IMR-90 (cell line): ENCODE results near the gene PTEN. TPM values are rescaled to one million over a fixed set of nuclear protein-coding genes. Genes with fewer than 3 reads are reported as not detected.

Experiments used
- ATAC-seq: fragments of 200-7000 bp; cut with Tn5 transposase; 2 replicates; pipeline ENCODE4 v1.9.1; 2020; ENCODE audit warnings: low read depth, mild to moderate bottlenecking, moderate library complexity
- BruUV-seq: library from RNA; stranded (reverse); fragments of 400-500 nt; replicated peaks from 2 replicates; lab custom pipeline; 2021; lab: Mats Ljungman, UMichigan
- CTCF ChIA-PET: fragments of 300-600 bp; formaldehyde crosslinking; extraction: SDS; loops from one replicate; lab custom pipeline; 2021; ENCODE audit warnings: antibody characterized with exemption; lab: Yijun Ruan, JAX
- POLR2A ChIA-PET: fragments of 300-600 bp; sonication (Branson Sonifier 250); formaldehyde crosslinking; loops from one replicate; lab custom pipeline; 2022; ENCODE audit warnings: antibody characterized with exemption; ENCODE audit not compliant: unreplicated experiment; lab: Charles Lee
- DNase-seq: peaks from one replicate; pipeline ENCODE4 v3.0.0; 2013
- H2AFZ ChIP-seq: replicated peaks from 2 replicates; pipeline ENCODE3; 2013; ENCODE audit warnings: low read length, mild to moderate bottlenecking; ENCODE audit not compliant: poor library complexity
- H2AK5ac ChIP-seq: 2 replicates; pipeline ENCODE4 v1.6.1; 2013; ENCODE audit warnings: low read depth, low read length, inconsistent platforms
- H2AK9ac ChIP-seq: replicated peaks from 2 replicates; pipeline ENCODE3; 2013; ENCODE audit warnings: mild to moderate bottlenecking, low read depth, low read length, moderate library complexity; ENCODE audit not compliant: poor library complexity
- H2BK120ac ChIP-seq: 2 replicates; pipeline ENCODE4 v1.6.1; 2013; ENCODE audit warnings: low read depth, low read length, inconsistent platforms
- H2BK15ac ChIP-seq: 3 replicates; pipeline ENCODE4 v1.6.1; 2013; ENCODE audit warnings: low read depth, low read length, inconsistent platforms
- H2BK20ac ChIP-seq: 2 replicates; pipeline ENCODE4 v1.6.1; 2013; ENCODE audit warnings: low read depth, mild to moderate bottlenecking, inconsistent platforms, low read length, moderate library complexity
- H2BK5ac ChIP-seq: 2 replicates; pipeline ENCODE4 v1.6.1; 2013; ENCODE audit warnings: mild to moderate bottlenecking, low read depth, low read length, inconsistent platforms; ENCODE audit not compliant: poor library complexity, severe bottlenecking
- H3K14ac ChIP-seq: replicated peaks from 2 replicates; pipeline ENCODE4 v1.6.1; 2013; ENCODE audit warnings: low read depth, low read length, inconsistent platforms
- H3K18ac ChIP-seq: 2 replicates; pipeline ENCODE4 v1.6.1; 2013; ENCODE audit warnings: low read depth, low read length, control low read depth
- H3K23ac ChIP-seq: 2 replicates; pipeline ENCODE4 v1.6.1; 2013; ENCODE audit warnings: low read depth, low read length, inconsistent platforms
- H3K27ac ChIP-seq: 2 replicates; pipeline ENCODE4 v1.5.1; 2013; ENCODE audit warnings: mild to moderate bottlenecking, control low read depth, low read length; ENCODE audit not compliant: insufficient read depth
- H3K27me3 ChIP-seq: 2 replicates; pipeline ENCODE4 v1.6.1; 2013; ENCODE audit warnings: low read length; ENCODE audit not compliant: control insufficient read depth, insufficient read depth
- H3K36me3 ChIP-seq: 2 replicates; pipeline ENCODE4 v1.6.1; 2013; ENCODE audit warnings: low read length, mixed read lengths; ENCODE audit not compliant: control insufficient read depth, insufficient read depth
- H3K4ac ChIP-seq: 2 replicates; pipeline ENCODE4 v1.6.1; 2013; ENCODE audit warnings: low read depth, low read length, inconsistent platforms
- H3K4me1 ChIP-seq: 2 replicates; pipeline ENCODE4 v1.6.1; 2013; ENCODE audit warnings: low read length, mixed read lengths; ENCODE audit not compliant: control insufficient read depth, insufficient read depth
- H3K4me2 ChIP-seq: 2 replicates; pipeline ENCODE4 v1.6.1; 2013; ENCODE audit warnings: low read depth, mild to moderate bottlenecking, control low read depth, low read length, moderate library complexity
- H3K4me3 ChIP-seq: 2 replicates; pipeline ENCODE4 v1.5.1; 2013; ENCODE audit warnings: low read depth, mild to moderate bottlenecking, control low read depth, low read length, moderate library complexity; ENCODE audit not compliant: insufficient read depth
- H3K56ac ChIP-seq: 2 replicates; pipeline ENCODE4 v1.6.1; 2013; ENCODE audit warnings: low read length, inconsistent platforms; ENCODE audit not compliant: insufficient read depth; ENCODE audit errors: extremely low read depth
- H3K79me1 ChIP-seq, 2 experiments: 2 replicates each; pipeline ENCODE4 v1.6.1; 2013; ENCODE audit warnings: low read length in 2 of 2, inconsistent platforms in 1 of 2, low read depth in 1 of 2
- H3K9ac ChIP-seq: 2 replicates; pipeline ENCODE4 v1.6.1; 2013; ENCODE audit warnings: low read depth, low read length, control low read depth
- H3K9me1 ChIP-seq: 2 replicates; pipeline ENCODE4 v1.6.1; 2013; ENCODE audit warnings: low read length, inconsistent platforms; ENCODE audit not compliant: insufficient read depth
- H3K9me3 ChIP-seq: 2 replicates; pipeline ENCODE4 v1.6.1; 2013; ENCODE audit warnings: low read length; ENCODE audit not compliant: control insufficient read depth, insufficient read depth
- H4K20me1 ChIP-seq: 2 replicates; pipeline ENCODE4 v1.6.1; 2013; ENCODE audit warnings: low read length, inconsistent platforms; ENCODE audit not compliant: insufficient read depth
- H4K5ac ChIP-seq: 2 replicates; pipeline ENCODE4 v1.6.1; 2013; ENCODE audit warnings: mild to moderate bottlenecking, low read depth, low read length, control low read depth
- H4K8ac ChIP-seq, 2 experiments: 2 replicates each; pipeline ENCODE4 v1.6.1; 2013; ENCODE audit warnings: low read depth in 2 of 2, low read length in 2 of 2, control low read depth in 1 of 2, inconsistent platforms in 1 of 2
- H4K91ac ChIP-seq: 2 replicates; pipeline ENCODE4 v1.6.1; 2013; ENCODE audit warnings: low read depth, low read length, inconsistent platforms; ENCODE audit not compliant: insufficient read depth
- BHLHE40 ChIP-seq: fragments of 150-350 bp; IDR thresholded peaks from 2 replicates; pipeline ENCODE4 v1.6.1; 2016; ENCODE audit warnings: mild to moderate bottlenecking, low read depth, low read length
- CEBPB ChIP-seq: IDR thresholded peaks from 2 replicates; pipeline ENCODE4 v1.6.1; 2012; ENCODE audit warnings: low read depth, low read length, improper control_type of control experiment
- CHD1 ChIP-seq: IDR thresholded peaks from 2 replicates; pipeline ENCODE4 v1.6.1; 2012; ENCODE audit warnings: low read depth, low read length, improper control_type of control experiment
- CTCF ChIP-seq: conservative IDR thresholded peaks from 2 replicates; pipeline ENCODE4 v1.5.1; 2012; ENCODE audit warnings: mild to moderate bottlenecking, low read depth, low read length, improper control_type of control experiment
- FOS ChIP-seq: fragments of 150-350 bp; IDR thresholded peaks from 2 replicates; pipeline ENCODE4 v1.6.1; 2016; ENCODE audit warnings: low read depth, low read length
- MAFK ChIP-seq: IDR thresholded peaks from 2 replicates; pipeline ENCODE4 v1.6.1; 2012; ENCODE audit warnings: low read depth, low read length, improper control_type of control experiment
- MAZ ChIP-seq: IDR thresholded peaks from 2 replicates; pipeline ENCODE4 v1.6.1; 2012; ENCODE audit warnings: low read depth, mild to moderate bottlenecking, low read length, improper control_type of control experiment, moderate library complexity, borderline replicate concordance
- MXI1 ChIP-seq: IDR thresholded peaks from 2 replicates; pipeline ENCODE4 v1.6.1; 2012; ENCODE audit warnings: low read depth, mild to moderate bottlenecking, low read length, moderate library complexity, borderline replicate concordance
- POLR2A ChIP-seq: IDR thresholded peaks from 2 replicates; pipeline ENCODE4 v1.6.1; 2012; ENCODE audit warnings: mild to moderate bottlenecking, low read depth, low read length
- RAD21 ChIP-seq: IDR thresholded peaks from 2 replicates; pipeline ENCODE4 v1.6.1; 2012; ENCODE audit warnings: low read length, improper control_type of control experiment
- RCOR1 ChIP-seq: IDR thresholded peaks from 2 replicates; pipeline ENCODE4 v1.6.1; 2012; ENCODE audit warnings: mild to moderate bottlenecking, low read length, improper control_type of control experiment; ENCODE audit not compliant: insufficient replicate concordance
- RFX5 ChIP-seq: IDR thresholded peaks from 2 replicates; pipeline ENCODE4 v1.8.0; 2012; ENCODE audit warnings: low read depth, mild to moderate bottlenecking, low read length, moderate library complexity
- SMC3 ChIP-seq: fragments of 150-350 bp; IDR thresholded peaks from 2 replicates; pipeline ENCODE4 v1.6.1; 2016; ENCODE audit warnings: low read depth, mild to moderate bottlenecking, antibody characterized with exemption, low read length, moderate library complexity
- USF2 ChIP-seq: fragments of 150-350 bp; IDR thresholded peaks from 2 replicates; pipeline ENCODE4 v1.6.1; 2017; ENCODE audit warnings: mild to moderate bottlenecking, antibody characterized with exemption, low read length, low read depth
- WGBS, 2 experiments: methylation state at CpG; one replicate each; pipeline versions ENCODE4 v1.1.5 to v1.1.7; 2013; ENCODE audit warnings: missing lambda C conversion rate in 2 of 2; ENCODE audit not compliant: insufficient read length in 1 of 2; ENCODE audit errors: extremely low coverage in 2 of 2; 5-methylcytosine and 5-hydroxymethylcytosine counted together
- dilution Hi-C: fragments of 300-500 bp; cut with HindIII; formaldehyde crosslinking; loops from one replicate; pipeline ENCODE4 v1.14.3; 2018; ENCODE audit warnings: low sequenced_read_pairs; ENCODE audit not compliant: unreplicated experiment
- in situ Hi-C: fragments of 300-500 bp; cut with MboI; formaldehyde crosslinking; loops from 3 replicates; pipeline ENCODE4 v1.14.3; 2019; ENCODE audit warnings: low sequenced_read_pairs, inconsistent platforms, mixed read lengths
- intact Hi-C: fragments of 100-400 bp; cut with micrococcal nuclease; formaldehyde crosslinking; loops from 2 replicates; pipeline ENCODE4 v1.10.0; 2022
- polyA plus RNA-seq, 3 experiments: library from polyadenylated mRNA; depleted of rRNA; stranded (reverse); fragments of >200 nt; gene quantifications; 2 replicates each; pipeline ENCODE4 v1.2.3, GENCODE V29; 2012; ENCODE audit warnings: low replicate concordance in 1 of 3
- total RNA-seq: library from RNA; depleted of rRNA; stranded (reverse); fragments of >200 nt; gene quantifications from 2 replicates; pipeline ENCODE4 v1.2.3, GENCODE V29; 2012
- TF ChIP-seq, protein P1 (sequence below): fragments of 150-350 bp; IDR thresholded peaks from 2 replicates; pipeline ENCODE4 v1.6.1; 2016; ENCODE audit warnings: low read depth, mild to moderate bottlenecking, low read length, moderate library complexity, borderline replicate concordance

The PTEN gene
- total and polyA plus RNA-seq, 2 of the 4 experiments (the other 2 are of a cell fraction), result 12.0 to 38.9 TPM

DNA sequence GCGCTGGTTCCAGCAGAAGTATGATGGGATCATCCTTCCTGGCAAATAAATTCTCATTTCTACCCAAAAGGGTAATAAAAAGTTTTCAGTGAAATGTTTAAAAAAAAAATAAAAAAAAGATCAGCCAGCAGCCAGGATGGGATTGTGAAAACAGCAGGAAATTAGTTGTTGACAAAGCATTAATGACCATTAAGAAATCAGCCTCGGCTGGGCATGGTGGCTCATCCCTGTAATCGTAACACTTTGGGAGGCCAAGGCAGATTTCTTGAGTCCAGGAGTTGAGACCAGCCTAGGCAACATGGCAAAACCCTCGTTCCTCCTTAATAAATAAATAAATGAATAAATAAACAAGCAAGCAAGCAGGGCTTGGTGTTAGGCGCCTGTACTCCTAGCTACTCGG lies 82.6 kb downstream of the PTEN start:
- Histone ChIP-seq H4K5ac (no peak overlapping the region), H3K4me2 (no peak overlapping the region), H2AK5ac (no peak overlapping the region), H3K4ac (no peak overlapping the region), H3K36me3 (peaks cover 9% of the 10 kb centered on the region), H3K27me3 (no peaks in the 10 kb centered on the region), H3K9me3 (no peaks in the 10 kb centered on the region), H2BK120ac (no peak overlapping the region), H3K4me1 (peaks cover 1% of the 10 kb centered on the region; the same call in 1 of the 2 replicates), H2AFZ (no peak overlapping the region), H2BK15ac (no peak overlapping the region), H4K20me1 (peaks cover 12% of the 10 kb centered on the region; the same call in 1 of the 2 replicates), H3K9me1 (peaks cover 9% of the 10 kb centered on the region), H3K14ac (no peak overlapping the region), H3K18ac (no peak overlapping the region), H3K4me3 (no peak overlapping the region), H3K56ac (no peak overlapping the region), H2AK9ac (no peak overlapping the region), H3K79me1 (peaks cover 28 to 59% of the 10 kb centered on the region in 2 experiments), H2BK5ac (no peak overlapping the region), H3K23ac (no peak overlapping the region), H3K27ac (no peak overlapping the region), H4K91ac (no peak overlapping the region), H2BK20ac (no peak overlapping the region), H3K9ac (no peak overlapping the region), H4K8ac (no peak overlapping the region)
- DNase-seq, result no peak
- ChIA-PET CTCF (interaction anchor here (0.7 kb wide), 1 partner anchor 906 kb away, joined by 3 read pairs; no protein-coding TSS in a partner anchor), POLR2A (no interaction called here)
- ATAC-seq, result no peak
- TF ChIP-seq SMC3, result no peak
- TF ChIP-seq RCOR1, result no peak
- no peak for TF ChIP-seq MAZ
- TF ChIP-seq RFX5, result no peak
- no peak for TF ChIP-seq FOS
- no peak for TF ChIP-seq MXI1
- no peak for TF ChIP-seq MAFK
- TF ChIP-seq CEBPB, result no peak
- TF ChIP-seq CTCF, result no peak
- TF ChIP-seq, protein P1, sequence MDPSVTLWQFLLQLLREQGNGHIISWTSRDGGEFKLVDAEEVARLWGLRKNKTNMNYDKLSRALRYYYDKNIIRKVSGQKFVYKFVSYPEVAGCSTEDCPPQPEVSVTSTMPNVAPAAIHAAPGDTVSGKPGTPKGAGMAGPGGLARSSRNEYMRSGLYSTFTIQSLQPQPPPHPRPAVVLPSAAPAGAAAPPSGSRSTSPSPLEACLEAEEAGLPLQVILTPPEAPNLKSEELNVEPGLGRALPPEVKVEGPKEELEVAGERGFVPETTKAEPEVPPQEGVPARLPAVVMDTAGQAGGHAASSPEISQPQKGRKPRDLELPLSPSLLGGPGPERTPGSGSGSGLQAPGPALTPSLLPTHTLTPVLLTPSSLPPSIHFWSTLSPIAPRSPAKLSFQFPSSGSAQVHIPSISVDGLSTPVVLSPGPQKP, result no peak
- TF ChIP-seq CHD1, result no peak
- TF ChIP-seq BHLHE40, result no peak
- TF ChIP-seq RAD21, result no peak
- TF ChIP-seq POLR2A, result no peak
- TF ChIP-seq USF2, result no peak
- in situ Hi-C loops (no loop called here), dilution Hi-C loops (no loop called here), intact Hi-C loops (no loop called here)
- no TSS peak for BruUV-seq
- no CpG with 5 or more reads among the region's 6 CpGs for WGBS, 2 experiments
